ENCODE data around the gene TOP2B.

Gene TOP2B

GRCh38 chr3:25707268-25707926 is 42.7 kb upstream of the TOP2B start:
- no peak for TF ChIP-seq CTCF (conservative IDR thresholded peaks at IDR 0.05; ENCODE audit: low read depth, low read length)
- Histone ChIP-seq H3K4me3 (IDR thresholded peaks at IDR 0.05; ENCODE audit: insufficient read depth, low read depth, low read length) (no peak overlapping the region), H3K79me2 (ENCODE audit: insufficient read depth, low read depth) (no peaks in the 10 kb centered on the region), H3K4me2 (no peak overlapping the region), H3K9ac (no peak overlapping the region), H4K20me1 (ENCODE audit: insufficient read depth) (no peaks in the 10 kb centered on the region), H3K36me3 (ENCODE audit: insufficient read depth) (no peaks in the 10 kb centered on the region), H3K27ac (no peak overlapping the region), H2AFZ (ENCODE audit: low read depth) (no peak overlapping the region), H3K4me1 (ENCODE audit: low read depth, poor library complexity, severe bottlenecking) (no peaks in the 10 kb centered on the region), H3K27me3 (ENCODE audit: insufficient read depth, low read depth) (no peaks in the 10 kb centered on the region)

- no peaks in the 10 kb centered on the region for H3K4me1 ChIP-seq (ENCODE audit: low read depth, poor library complexity, severe bottlenecking)
- no peaks in the 10 kb centered on the region for H3K36me3 ChIP-seq (ENCODE audit: insufficient read depth)
- no peak overlapping the region for H3K4me3 ChIP-seq (IDR thresholded peaks at IDR 0.05; ENCODE audit: insufficient read depth, low read depth, low read length)
- no peaks in the 10 kb centered on the region for H4K20me1 ChIP-seq (ENCODE audit: insufficient read depth)
- no peaks in the 10 kb centered on the region for H3K27me3 ChIP-seq (ENCODE audit: insufficient read depth, low read depth)
- no peak for TF ChIP-seq CTCF (conservative IDR thresholded peaks at IDR 0.05; ENCODE audit: low read depth, low read length)
- no peak overlapping the region for H3K4me2 ChIP-seq
- no peak overlapping the region for H2AFZ ChIP-seq (ENCODE audit: low read depth)
- H3K79me2 ChIP-seq (ENCODE audit: insufficient read depth, low read depth): no peaks in the 10 kb centered on the region
- H3K27ac ChIP-seq: no peak overlapping the region
- H3K9ac ChIP-seq: no peak overlapping the region
Observed at GRCh38 chr3:25706213-25706612, 41.5 kb upstream of the TOP2B start.

- Histone ChIP-seq H3K27me3 (ENCODE audit: insufficient read depth, low read depth) (no peaks in the 10 kb centered on the region), H4K20me1 (ENCODE audit: insufficient read depth) (no peaks in the 10 kb centered on the region), H3K79me2 (ENCODE audit: insufficient read depth, low read depth) (no peaks in the 10 kb centered on the region), H3K4me2 (no peak overlapping the region), H3K4me3 (IDR thresholded peaks at IDR 0.05; ENCODE audit: insufficient read depth, low read depth, low read length) (no peak overlapping the region), H2AFZ (ENCODE audit: low read depth) (no peak overlapping the region), H3K4me1 (ENCODE audit: low read depth, poor library complexity, severe bottlenecking) (no peaks in the 10 kb centered on the region), H3K36me3 (ENCODE audit: insufficient read depth) (no peaks in the 10 kb centered on the region), H3K27ac (no peak overlapping the region), H3K9ac (no peak overlapping the region)
- TF ChIP-seq CTCF (conservative IDR thresholded peaks at IDR 0.05; ENCODE audit: low read depth, low read length): no peak
Observed at GRCh38 chr3:25697553-25697952, 32.8 kb upstream of the TOP2B start.

- Histone ChIP-seq H4K20me1 (ENCODE audit: insufficient read depth) (no peaks in the 10 kb centered on the region), H3K27me3 (ENCODE audit: insufficient read depth, low read depth) (no peaks in the 10 kb centered on the region), H3K36me3 (ENCODE audit: insufficient read depth) (no peaks in the 10 kb centered on the region), H3K9ac (no peak overlapping the region), H3K4me1 (ENCODE audit: low read depth, poor library complexity, severe bottlenecking) (no peaks in the 10 kb centered on the region), H2AFZ (ENCODE audit: low read depth) (no peak overlapping the region), H3K4me3 (IDR thresholded peaks at IDR 0.05; ENCODE audit: insufficient read depth, low read depth, low read length) (no peak overlapping the region), H3K4me2 (no peak overlapping the region), H3K79me2 (ENCODE audit: insufficient read depth, low read depth) (no peaks in the 10 kb centered on the region), H3K27ac (no peak overlapping the region)
- no peak for TF ChIP-seq CTCF (conservative IDR thresholded peaks at IDR 0.05; ENCODE audit: low read depth, low read length)
Observed at GRCh38 chr3:25695731-25696420, 31.2 kb upstream of the TOP2B start.
